Trophoblast cell (in vitro differentiated cells and primary cell): Measurements from ENCODE around the gene OR2T8.
A peak's percentile ranks its signal among the peaks of the same experiment; 100 is the strongest.
"Not testable (repeated sequence)": the region's sequence is repeated elsewhere in the genome, so short reads cannot be mapped to it uniquely, and the experiment has no call there.

Experiments
- DNase-seq, 2 donors: peaks; one replicate each; pipeline ENCODE4 v3.0.0-alpha.2; 2016
- H2AFZ ChIP-seq: 2 replicates; pipeline ENCODE4 v1.6.1; 2013; ENCODE audit warnings: low read length, moderate library complexity, mild to moderate bottlenecking; ENCODE audit not compliant: insufficient read depth, poor library complexity
- H2AK5ac ChIP-seq: 2 replicates; pipeline ENCODE4 v1.6.1; 2013; ENCODE audit warnings: mild to moderate bottlenecking, low read length
- H2BK120ac ChIP-seq: 2 replicates; pipeline ENCODE4 v1.6.1; 2013; ENCODE audit warnings: low read length, mild to moderate bottlenecking, moderate library complexity; ENCODE audit not compliant: insufficient read depth, poor library complexity
- H2BK12ac ChIP-seq: 2 replicates; pipeline ENCODE4 v1.6.1; 2013; ENCODE audit warnings: mild to moderate bottlenecking, low read length, moderate library complexity
- H2BK5ac ChIP-seq: 2 replicates; pipeline ENCODE4 v1.6.1; 2013; ENCODE audit warnings: low read length, low read depth, moderate library complexity, mild to moderate bottlenecking; ENCODE audit not compliant: poor library complexity
- H3K14ac ChIP-seq: 2 replicates; pipeline ENCODE4 v1.6.1; 2013; ENCODE audit warnings: mild to moderate bottlenecking, low read length
- H3K18ac ChIP-seq: 2 replicates; pipeline ENCODE4 v1.6.1; 2013; ENCODE audit warnings: mild to moderate bottlenecking, low read length
- H3K23ac ChIP-seq: 2 replicates; pipeline ENCODE4 v1.6.1; 2013; ENCODE audit warnings: low read length
- H3K27ac ChIP-seq: 2 replicates; pipeline ENCODE4 v1.5.1; 2013; ENCODE audit warnings: low read depth, mild to moderate bottlenecking, inconsistent platforms, low read length, moderate library complexity
- H3K27me3 ChIP-seq: 2 replicates; pipeline ENCODE4 v1.6.1; 2013; ENCODE audit warnings: inconsistent platforms, mild to moderate bottlenecking, low read length, moderate library complexity; ENCODE audit not compliant: insufficient read depth
- H3K36me3 ChIP-seq, 2 experiments: 1 replicate in 1 of 2; 2 replicates in 1 of 2; pipeline ENCODE4 v1.6.1; 2013; ENCODE audit warnings: low read length in 2 of 2, mild to moderate bottlenecking in 2 of 2, moderate library complexity in 1 of 2; ENCODE audit not compliant: insufficient read depth in 2 of 2, control insufficient read depth in 1 of 2
- H3K4ac ChIP-seq: 2 replicates; pipeline ENCODE4 v1.6.1; 2013; ENCODE audit warnings: low read depth, mild to moderate bottlenecking, low read length, moderate library complexity
- H3K4me1 ChIP-seq, 2 experiments: 1 replicate in 1 of 2; 2 replicates in 1 of 2; pipeline ENCODE4 v1.6.1; 2013; ENCODE audit warnings: low read length in 2 of 2, mild to moderate bottlenecking in 2 of 2, moderate library complexity in 1 of 2; ENCODE audit not compliant: insufficient read depth in 2 of 2, control insufficient read depth in 1 of 2
- H3K4me2 ChIP-seq: 2 replicates; pipeline ENCODE4 v1.6.1; 2013; ENCODE audit warnings: inconsistent platforms, mild to moderate bottlenecking, low read length, moderate library complexity
- H3K4me3 ChIP-seq: 2 replicates; pipeline ENCODE4 v1.5.1; 2013; ENCODE audit warnings: mild to moderate bottlenecking, low read depth, low read length, inconsistent platforms
- H3K79me1 ChIP-seq: one replicate; pipeline ENCODE4 v1.6.1; 2013; ENCODE audit warnings: low read length
- H3K79me2 ChIP-seq: 2 replicates; pipeline ENCODE4 v1.6.1; 2013; ENCODE audit warnings: low read length, mild to moderate bottlenecking; ENCODE audit not compliant: control insufficient read depth, insufficient read depth, poor library complexity
- H3K9ac ChIP-seq: 2 replicates; pipeline ENCODE4 v1.6.1; 2013; ENCODE audit warnings: mild to moderate bottlenecking, low read length
- H3K9me3 ChIP-seq: 2 replicates; pipeline ENCODE4 v1.6.1; 2013; ENCODE audit warnings: low read depth, mild to moderate bottlenecking, control low read depth, inconsistent platforms, low read length; ENCODE audit not compliant: insufficient read depth
- H4K12ac ChIP-seq: 2 replicates; pipeline ENCODE4 v1.6.1; 2013; ENCODE audit warnings: low read depth, mild to moderate bottlenecking, low read length, moderate library complexity
- H4K8ac ChIP-seq: 2 replicates; pipeline ENCODE4 v1.6.1; 2013; ENCODE audit warnings: low read depth, mild to moderate bottlenecking, low read length, moderate library complexity
- H4K91ac ChIP-seq: one replicate; pipeline ENCODE4 v1.6.1; 2013; ENCODE audit warnings: low read depth, mild to moderate bottlenecking, low read length, moderate library complexity
- WGBS: extraction: QIAGEN DNeasy Blood & Tissue Kit; methylation state at CpG from one replicate; pipeline ENCODE4 v1.1.7; 2013; ENCODE audit warnings: missing lambda C conversion rate; ENCODE audit not compliant: insufficient read length, insufficient coverage; ENCODE audit errors: extremely low coverage; 5-methylcytosine and 5-hydroxymethylcytosine counted together

Gene OR2T8

DNA sequence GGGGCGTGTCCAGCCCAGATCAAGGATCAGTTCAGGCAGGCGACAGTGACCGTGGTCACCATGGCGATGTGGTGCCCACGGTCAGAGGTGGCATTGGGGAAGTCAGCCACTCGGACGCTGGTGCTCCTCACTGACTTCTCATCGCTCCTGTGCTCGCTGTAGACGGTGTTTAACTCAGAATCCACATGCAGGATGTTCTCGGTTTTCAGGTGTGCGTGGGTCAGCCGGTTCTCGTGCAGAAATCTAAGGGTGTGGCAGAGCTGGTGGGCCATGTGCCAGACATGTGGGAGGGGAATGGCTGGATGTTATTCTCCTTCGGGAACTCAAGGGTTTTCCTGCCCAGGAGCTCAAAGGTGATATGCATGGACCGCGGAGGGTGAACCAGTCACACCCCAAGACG lies 16.4 kb downstream of the OR2T8 start:
- WGBS, result no CpG with 5 or more reads among the region's 18 CpGs

DNA sequence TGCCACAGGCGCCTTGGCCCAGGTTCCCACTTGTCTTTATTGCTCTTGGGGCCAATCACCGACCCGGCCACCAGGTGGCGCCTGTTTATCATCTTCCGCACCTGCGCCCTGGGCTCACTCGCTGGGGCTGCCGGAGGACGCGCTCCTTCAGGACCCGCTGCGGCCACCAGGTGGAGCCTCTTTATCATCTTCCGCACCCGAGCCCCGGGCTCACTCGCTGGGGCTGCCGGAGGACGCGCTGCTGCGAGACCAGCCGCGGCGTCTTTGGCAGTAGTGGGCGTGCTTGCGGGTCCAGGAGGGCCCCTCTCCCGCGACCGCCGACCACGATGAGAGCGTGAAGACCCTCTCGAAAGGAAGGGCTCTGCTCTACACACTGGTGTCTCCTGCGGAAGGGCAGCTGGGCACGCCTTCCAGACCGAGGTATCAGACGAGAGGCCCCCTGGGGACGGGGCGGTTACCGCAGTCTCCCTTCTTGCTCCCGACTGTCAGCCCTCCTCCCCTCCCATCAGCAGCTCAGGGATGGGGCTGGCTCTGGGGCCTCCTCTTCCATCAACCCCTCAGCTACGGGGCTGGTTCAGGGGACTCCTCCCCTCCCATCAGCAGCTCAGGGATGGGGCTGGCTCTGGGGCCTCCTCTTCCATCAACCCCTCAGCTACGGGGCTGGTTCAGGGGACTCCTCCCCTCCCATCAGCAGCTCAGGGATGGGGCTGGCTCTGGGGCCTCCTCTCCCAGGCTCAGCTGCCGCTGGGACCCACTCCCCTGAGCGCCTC lies 17.1 kb downstream of the OR2T8 start:
- H2AK5ac ChIP-seq, H3K18ac ChIP-seq, H4K91ac ChIP-seq, H4K12ac ChIP-seq, H3K14ac ChIP-seq, H3K9ac ChIP-seq, H3K27ac ChIP-seq, H3K27me3 ChIP-seq, H3K79me2 ChIP-seq, H3K79me1 ChIP-seq, H2BK120ac ChIP-seq, H3K4ac ChIP-seq, H2BK5ac ChIP-seq, H3K4me1 ChIP-seq, H3K36me3 ChIP-seq, H3K23ac ChIP-seq, H4K8ac ChIP-seq, H2BK12ac ChIP-seq: not testable (repeated sequence)
- H3K9me3 ChIP-seq, result peaks cover 11% of the 10 kb centered on the region
- peak overlapping the region; percentile 84 for H3K4me2 ChIP-seq
- WGBS, result no CpG with 5 or more reads among the region's 44 CpGs
- H2AFZ ChIP-seq, result peak overlapping the region; percentile 20
- DNase-seq, result peak; percentile 87 to 91
- peak overlapping the region; percentile 75 for H3K4me3 ChIP-seq

More for the DNA sequence above, 16.4 kb downstream of the OR2T8 start:
- Histone ChIP-seq H3K18ac (no peak overlapping the region), H4K8ac (no peak overlapping the region), H3K23ac (no peak overlapping the region), H3K9ac (no peak overlapping the region), H2BK120ac (no peak overlapping the region), H3K27me3 (no peaks in the 10 kb centered on the region), H4K91ac (no peak overlapping the region), H3K4me2 (no peak overlapping the region), H3K14ac (no peak overlapping the region), H2BK12ac (no peak overlapping the region), H4K12ac (no peak overlapping the region), H3K4me1 (no peaks in the 10 kb centered on the region), H3K27ac (no peak overlapping the region), H3K79me1 (no peaks in the 10 kb centered on the region), H3K4ac (no peak overlapping the region), H3K36me3 (no peaks in the 10 kb centered on the region), H2AK5ac (no peak overlapping the region), H2AFZ (no peak overlapping the region), H3K79me2 (no peaks in the 10 kb centered on the region), H3K4me3 (no peak overlapping the region), H3K9me3 (peaks cover 11% of the 10 kb centered on the region), H2BK5ac (no peak overlapping the region)
- DNase-seq, result no peak

DNA sequence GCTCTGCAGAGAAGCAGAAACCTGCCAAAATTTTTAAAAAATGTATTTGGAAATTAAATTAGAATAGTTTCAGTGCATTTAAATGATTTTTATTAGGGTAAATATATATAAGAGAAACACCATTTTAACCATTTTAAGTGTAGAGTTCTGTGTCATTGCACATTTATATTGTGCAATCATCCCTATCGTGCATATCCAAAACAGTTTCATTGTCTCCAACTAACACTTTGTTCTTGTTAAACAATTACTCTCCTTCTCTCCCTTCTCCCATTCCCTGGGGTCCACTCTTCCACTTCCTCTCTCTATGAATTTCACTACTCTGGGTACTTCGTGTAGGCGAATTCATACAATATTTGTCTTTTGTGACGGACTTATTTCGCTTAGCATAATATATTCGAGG lies 22.6 kb downstream of the OR2T8 start:
- H4K8ac ChIP-seq, result no peak overlapping the region
- no peak overlapping the region for H2BK12ac ChIP-seq
- H3K36me3 ChIP-seq, result no peaks in the 10 kb centered on the region
- no peak overlapping the region for H3K4me2 ChIP-seq
- no peaks in the 10 kb centered on the region for H3K79me2 ChIP-seq
- DNase-seq, result no peak
- H3K23ac ChIP-seq, result no peak overlapping the region
- no CpG with 5 or more reads among the region's 6 CpGs for WGBS
- no peak overlapping the region for H3K4me3 ChIP-seq
- H3K27me3 ChIP-seq, result no peaks in the 10 kb centered on the region
- no peaks in the 10 kb centered on the region for H3K79me1 ChIP-seq
- H4K12ac ChIP-seq, result no peak overlapping the region
- no peaks in the 10 kb centered on the region for H3K4me1 ChIP-seq
- H2BK120ac ChIP-seq, result no peak overlapping the region
- H3K4ac ChIP-seq, result no peak overlapping the region
- no peak overlapping the region for H3K27ac ChIP-seq
- H3K9me3 ChIP-seq, result no peaks in the 10 kb centered on the region
- H2BK5ac ChIP-seq, result no peak overlapping the region
- H4K91ac ChIP-seq, result no peak overlapping the region
- H3K18ac ChIP-seq, result no peak overlapping the region
- no peak overlapping the region for H2AFZ ChIP-seq
- no peak overlapping the region for H3K14ac ChIP-seq
- H3K9ac ChIP-seq, result no peak overlapping the region
- H2AK5ac ChIP-seq, result no peak overlapping the region

GRCh38 chr1:247948558-247948957 lies 28.5 kb downstream of the OR2T8 start, which contains the start of gene OR2L8:
Gene OR2L8 (plus strand): TSS chr1:247948858. CDS start chr1:247948858, 0 bp downstream.
- Histone ChIP-seq H3K36me3 (no peaks in the 10 kb centered on the region), H2BK120ac (no peak within 1 kb of the TSS), H3K9ac (no peak within 1 kb of the TSS), H2AFZ (no peak within 1 kb of the TSS), H3K79me1 (no peaks in the 10 kb centered on the region), H3K4me3 (no peak within 1 kb of the TSS), H2BK12ac (no peak within 1 kb of the TSS), H3K79me2 (no peaks in the 10 kb centered on the region), H3K4me2 (no peak within 1 kb of the TSS), H3K23ac (no peak within 1 kb of the TSS), H3K27me3 (no peaks in the 10 kb centered on the region), H4K12ac (no peak within 1 kb of the TSS), H2AK5ac (no peak within 1 kb of the TSS), H3K27ac (no peak within 1 kb of the TSS), H3K4me1 (no peaks in the 10 kb centered on the region), H2BK5ac (no peak within 1 kb of the TSS), H3K9me3 (peaks cover 8% of the 10 kb centered on the region), H3K14ac (no peak within 1 kb of the TSS), H3K18ac (no peak within 1 kb of the TSS), H4K8ac (no peak within 1 kb of the TSS), H4K91ac (no peak within 1 kb of the TSS), H3K4ac (no peak within 1 kb of the TSS)
- WGBS, result no CpG with 5 or more reads among the region's 3 CpGs
- no peak for DNase-seq
